Measurements from ENCODE around the gene ZSCAN21. TPM values are rescaled to one million over a fixed set of nuclear protein-coding genes. Genes with fewer than 3 reads are reported as not detected.
"Not testable (repeated sequence)": the region's sequence is repeated elsewhere in the genome, so short reads cannot be mapped to it uniquely, and the experiment has no call there.

ZSCAN21 gene
- total RNA-seq, result 1 to 10 TPM; 6.9 TPM

DNA sequence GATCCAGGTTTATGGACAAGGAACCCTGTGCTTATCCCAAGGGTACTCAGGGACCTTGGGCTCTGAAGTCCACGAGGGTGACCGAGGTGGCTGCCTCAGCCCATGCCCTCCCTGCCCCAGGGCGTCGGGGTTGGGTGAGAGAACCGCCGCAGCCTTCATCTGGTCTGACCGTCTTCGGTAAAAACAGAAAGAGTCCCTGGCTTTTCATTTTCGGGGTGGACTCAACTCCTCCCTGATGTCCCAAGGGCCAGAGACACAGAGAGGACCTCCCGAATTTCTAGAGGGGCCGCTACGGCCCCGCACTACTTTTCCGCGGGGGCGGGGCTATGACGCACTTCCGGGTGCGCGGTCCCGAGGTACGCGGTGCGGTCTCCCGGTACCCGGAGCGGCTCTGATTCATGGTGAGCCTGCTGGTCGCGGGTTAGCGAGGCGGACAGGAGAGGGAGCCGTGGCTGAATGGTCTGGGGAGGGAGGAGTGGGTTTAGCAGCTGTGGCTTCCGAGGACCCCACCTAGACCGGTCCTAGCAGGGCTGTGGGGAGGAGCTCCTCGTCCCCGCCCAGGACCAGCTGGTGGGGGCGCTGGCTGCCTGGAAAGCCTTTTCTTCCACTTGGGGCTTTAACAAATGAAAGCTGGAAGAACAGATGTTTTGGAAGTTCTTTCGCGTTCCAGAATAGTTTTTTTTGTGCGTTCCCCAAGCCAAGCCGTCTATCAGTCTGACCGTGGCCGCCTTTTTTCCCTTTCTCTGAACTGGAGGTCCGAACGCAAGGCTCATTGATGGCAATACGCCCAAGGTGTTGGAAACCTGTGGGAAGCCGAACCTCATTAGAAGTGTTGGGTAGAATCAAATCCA lies at the start of gene ZSCAN21:
Gene ZSCAN21, plus strand, starts transcription at position 334 of the 851 bp plus-strand sequence. CDS start 7,233 bp downstream, outside the sequence.
- CTCF ChIA-PET, result interaction anchor here (0.5 to 4.3 kb wide), 9 partner anchors 21 to 578 kb away, joined by 3 to 17 read pairs (median 4); no protein-coding TSS in a partner anchor
- POLR2A ChIA-PET, result interaction anchor here (0.7 to 2.9 kb wide), 10 partner anchors 17 to 550 kb away, joined by 3 to 14 read pairs (median 4); partner anchors contain the start of genes AP4M1, MCM7, TRIM4 and ZKSCAN1
- Mint-ChIP-seq H3K4me1 (peaks cover 17% of the 10 kb centered on the region), H3K36me3 (ENCODE audit: low read depth) (peaks cover 2% of the 10 kb centered on the region), H3K4me3 (peak within 1 kb of the TSS; percentile 85), H3K27me3 (peaks cover 3% of the 10 kb centered on the region), H3K9me3 (no peaks in the 10 kb centered on the region), H3K27ac (peak within 1 kb of the TSS; percentile 80)
- peak; percentile 81 for DNase-seq

DNA sequence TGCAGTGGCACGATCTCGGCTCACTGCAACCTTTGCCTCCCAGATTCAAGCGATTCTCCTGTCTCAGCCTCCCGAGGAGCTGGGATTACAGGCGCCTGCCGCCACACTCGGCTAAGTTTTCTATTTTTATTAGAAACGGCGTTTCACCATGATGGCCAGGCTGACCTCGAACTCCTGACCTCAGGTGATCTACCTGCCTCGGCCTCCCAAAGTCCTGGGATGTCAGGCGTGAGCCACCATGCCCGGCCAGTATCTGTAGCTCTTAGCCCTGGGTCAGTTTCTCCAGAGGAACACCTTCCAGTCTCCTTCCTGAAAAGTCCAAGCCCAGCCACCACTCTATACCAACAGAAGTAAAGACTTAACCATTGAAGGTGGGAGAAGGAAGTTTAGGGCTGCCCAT lies 49.3 kb upstream of the ZSCAN21 start:
- H3K9me3 Mint-ChIP-seq, result no peaks in the 10 kb centered on the region
- no peak overlapping the region for H3K27ac Mint-ChIP-seq
- peaks cover 4% of the 10 kb centered on the region for H3K27me3 Mint-ChIP-seq
- POLR2A ChIA-PET, result interaction anchor here (0.6 kb wide), 1 partner anchor 15 kb away, joined by 3 read pairs; the partner anchor contains the start of gene ZKSCAN1
- CTCF ChIA-PET, result interaction anchor here (1.3 kb wide), 1 partner anchor 15 kb away, joined by 4 read pairs; the partner anchor contains the start of gene ZKSCAN1
- no peaks in the 10 kb centered on the region for H3K36me3 Mint-ChIP-seq (ENCODE audit: low read depth)
- no peak for DNase-seq
- H3K4me1 Mint-ChIP-seq, result peaks cover 13% of the 10 kb centered on the region
- H3K4me3 Mint-ChIP-seq, result no peak overlapping the region

DNA sequence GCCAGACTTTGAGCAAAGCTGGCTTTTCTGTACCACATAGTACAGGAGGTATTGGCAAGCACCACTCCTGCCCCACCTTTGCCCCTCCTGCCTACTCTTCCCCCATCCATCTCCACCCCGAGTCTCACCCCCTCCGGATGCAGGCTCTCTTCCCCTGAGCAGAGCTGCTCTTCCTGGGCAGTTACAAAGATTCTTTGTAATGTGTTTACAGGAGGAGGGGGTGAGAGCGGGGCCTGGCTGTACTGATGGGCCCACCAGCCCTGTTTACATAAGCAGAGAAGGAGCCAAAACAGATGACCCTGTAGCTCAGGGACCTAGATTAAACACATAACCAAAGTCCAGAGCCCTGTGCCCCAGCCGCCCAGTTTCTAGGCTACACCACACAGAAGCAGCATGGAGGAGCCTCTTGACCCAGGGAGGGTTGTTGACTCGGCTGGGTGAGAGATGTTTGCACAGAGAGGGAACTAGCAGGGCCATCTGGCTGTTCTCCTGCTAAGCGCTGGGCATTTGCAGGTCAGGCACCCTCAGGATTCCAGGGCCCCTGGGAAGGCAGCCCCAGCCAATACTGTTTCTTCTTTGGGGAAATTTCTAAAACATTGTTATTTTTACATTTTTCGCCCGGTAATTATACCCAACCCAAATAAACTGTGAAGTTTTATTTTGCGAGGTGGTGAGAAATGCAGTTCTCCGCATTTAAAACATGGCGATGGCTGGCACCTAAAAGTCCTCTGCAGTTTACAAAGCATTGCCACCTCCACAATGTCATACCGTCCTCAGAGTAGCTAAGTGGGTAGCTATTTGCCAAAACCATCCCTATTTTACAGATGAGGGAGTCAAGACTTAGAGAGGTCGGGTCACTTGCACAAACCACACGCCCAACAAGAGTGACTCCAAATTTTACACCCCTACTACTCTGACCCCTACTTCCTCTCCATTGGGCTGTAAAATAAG lies 45.6 kb upstream of the ZSCAN21 start:
- CTCF ChIA-PET, result interaction anchor here (0.6 kb wide), 2 partner anchors 39 to 82 kb away, joined by 3 read pairs; no protein-coding TSS in a partner anchor
- no peak overlapping the region for H3K27ac Mint-ChIP-seq
- POLR2A ChIA-PET, result interaction anchor here (1.6 kb wide), 1 partner anchor 11 kb away, joined by 7 read pairs; the partner anchor contains the start of gene ZKSCAN1

DNA sequence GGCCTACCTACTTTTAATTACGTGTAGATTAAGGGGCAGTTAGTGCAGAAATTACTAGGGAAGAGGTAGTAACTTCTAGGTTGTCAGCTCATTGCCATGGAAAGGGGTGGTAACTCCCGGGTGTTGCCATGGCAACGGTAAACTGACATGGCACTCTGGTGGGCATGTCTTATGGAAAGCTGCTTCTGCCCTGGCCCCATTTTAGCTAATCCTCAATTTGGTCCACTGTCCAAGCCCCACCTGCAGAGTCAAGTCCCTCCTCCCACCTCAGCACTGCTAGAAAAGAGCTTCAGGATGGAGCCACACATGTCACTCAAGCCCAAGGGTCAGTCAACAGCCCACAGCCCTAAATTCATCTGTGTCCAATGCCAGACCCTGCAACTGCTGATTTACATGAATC lies 41.7 kb upstream of the ZSCAN21 start:
- Mint-ChIP-seq H3K27ac (no peak overlapping the region), H3K4me1 (peaks cover 2% of the 10 kb centered on the region), H3K4me3 (no peak overlapping the region), H3K9me3 (no peaks in the 10 kb centered on the region), H3K36me3 (ENCODE audit: low read depth) (no peaks in the 10 kb centered on the region), H3K27me3 (peaks cover 5% of the 10 kb centered on the region)
- DNase-seq, result no peak
- CTCF ChIA-PET, result interaction anchor here (0.5 to 0.6 kb wide), 2 partner anchors 14 to 1283 kb away, joined by 3 read pairs; no protein-coding TSS in a partner anchor
- POLR2A ChIA-PET, result interaction anchor here (0.6 kb wide), 1 partner anchor 75 kb away, joined by 3 read pairs; no protein-coding TSS in a partner anchor

More for the DNA sequence above, 45.6 kb upstream of the ZSCAN21 start:
- H3K4me3 Mint-ChIP-seq, result no peak overlapping the region
- no peaks in the 10 kb centered on the region for H3K9me3 Mint-ChIP-seq
- peaks cover 5% of the 10 kb centered on the region for H3K27me3 Mint-ChIP-seq
- DNase-seq, result no peak
- no peaks in the 10 kb centered on the region for H3K36me3 Mint-ChIP-seq (ENCODE audit: low read depth)
- H3K4me1 Mint-ChIP-seq, result no peaks in the 10 kb centered on the region

DNA sequence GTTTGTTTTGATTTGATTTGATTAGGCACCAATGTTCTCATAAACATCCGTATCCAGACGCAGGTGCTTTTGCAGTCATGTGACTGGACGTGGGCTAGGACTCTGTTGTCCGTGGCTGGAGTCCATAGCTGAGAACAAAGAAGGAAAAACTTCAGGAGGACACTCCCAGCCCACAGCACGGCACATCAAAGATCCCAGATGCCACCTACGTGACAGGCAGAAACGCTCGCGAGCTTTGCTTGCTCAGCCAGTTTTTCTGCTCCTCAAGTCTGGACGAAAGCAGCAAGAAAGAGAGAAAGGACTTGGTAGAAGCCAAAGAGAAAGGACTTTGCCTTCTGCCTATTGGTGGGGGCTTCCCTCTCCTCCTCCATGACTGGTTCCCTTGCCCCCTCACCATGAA lies 41.0 kb upstream of the ZSCAN21 start:
- ChIA-PET CTCF (interaction anchor here (0.6 kb wide), 1 partner anchor 35 kb away, joined by 4 read pairs; no protein-coding TSS in a partner anchor), POLR2A (no interaction called here)
- no peak overlapping the region for H3K27ac Mint-ChIP-seq
- no peaks in the 10 kb centered on the region for H3K36me3 Mint-ChIP-seq (ENCODE audit: low read depth)
- peaks cover 5% of the 10 kb centered on the region for H3K27me3 Mint-ChIP-seq
- H3K4me1 Mint-ChIP-seq, result peaks cover 7% of the 10 kb centered on the region
- H3K9me3 Mint-ChIP-seq, result no peaks in the 10 kb centered on the region
- DNase-seq, result no peak
- no peak overlapping the region for H3K4me3 Mint-ChIP-seq

DNA sequence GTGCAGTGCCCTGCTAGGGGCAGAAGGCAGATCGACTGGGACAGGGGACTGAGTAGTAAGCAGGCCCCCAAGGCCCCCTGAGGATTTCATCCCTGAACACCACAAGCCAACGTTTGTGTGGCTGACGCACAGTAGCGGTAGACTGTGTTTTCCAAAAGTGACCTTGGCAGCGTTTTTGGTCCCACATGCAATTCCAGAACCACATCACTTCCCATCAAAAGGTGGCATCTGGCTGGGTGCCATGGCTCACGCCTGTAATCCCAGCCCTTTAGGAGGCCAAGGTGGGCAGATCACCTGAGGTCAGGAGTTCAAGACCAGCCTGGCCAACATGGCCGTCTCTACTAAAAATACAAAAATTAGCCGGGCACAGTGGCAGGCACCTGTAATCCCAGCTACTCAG lies 39.6 kb upstream of the ZSCAN21 start:
- H3K36me3 Mint-ChIP-seq (ENCODE audit: low read depth); H3K9me3 Mint-ChIP-seq; H3K4me3 Mint-ChIP-seq; DNase-seq; CTCF ChIA-PET; H3K27me3 Mint-ChIP-seq; POLR2A ChIA-PET; H3K27ac Mint-ChIP-seq: not testable (repeated sequence)
- H3K4me1 Mint-ChIP-seq, result peaks cover 12% of the 10 kb centered on the region

DNA sequence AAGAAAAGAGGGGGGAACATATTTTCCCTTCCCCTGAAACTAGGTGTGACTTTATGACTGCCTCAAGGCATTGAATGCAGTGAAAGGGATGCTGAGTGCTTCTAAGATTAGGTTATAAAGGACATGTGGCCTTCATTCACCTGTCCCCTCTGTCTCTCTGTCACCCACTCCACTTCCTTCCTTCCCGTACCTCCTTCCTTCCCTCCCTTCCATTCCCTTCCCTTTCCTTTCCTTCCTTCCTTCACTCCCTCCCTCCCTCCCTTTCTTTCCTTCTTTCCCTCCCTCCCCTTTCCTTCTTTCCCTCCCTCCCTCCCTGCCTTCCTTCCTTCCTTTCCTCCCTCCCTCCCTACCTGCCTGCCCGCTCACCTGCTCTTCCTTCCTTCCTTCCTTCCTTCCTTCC lies 38.7 kb upstream of the ZSCAN21 start:
- peaks cover under 1% of the 10 kb centered on the region for H3K36me3 Mint-ChIP-seq (ENCODE audit: low read depth)
- H3K27me3 Mint-ChIP-seq, result no peaks in the 10 kb centered on the region
- POLR2A ChIA-PET, result no interaction called here
- H3K4me1 Mint-ChIP-seq, result peaks cover 17% of the 10 kb centered on the region
- no peak overlapping the region for H3K4me3 Mint-ChIP-seq
- no peak overlapping the region for H3K27ac Mint-ChIP-seq
- DNase-seq, result no peak
- CTCF ChIA-PET, result no interaction called here
- H3K9me3 Mint-ChIP-seq, result no peaks in the 10 kb centered on the region

DNA sequence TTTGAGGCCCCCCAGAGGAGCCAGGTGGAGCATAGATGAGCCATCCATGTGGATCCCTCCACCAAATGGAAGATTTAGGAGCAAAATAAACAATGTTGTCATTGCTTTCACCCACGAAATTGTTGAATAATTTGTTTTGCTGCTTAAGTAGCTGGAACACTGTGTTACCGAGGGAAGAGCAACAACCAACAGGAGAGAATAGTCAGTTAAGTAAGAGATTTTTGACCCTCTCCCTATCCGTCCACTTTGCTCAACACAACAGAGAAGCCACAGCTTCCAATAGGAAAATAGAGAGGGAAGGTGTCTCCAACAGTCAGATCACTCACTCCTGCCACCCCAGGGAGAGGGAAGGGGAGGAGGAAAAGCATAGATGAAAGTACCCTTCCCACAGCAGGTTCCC lies 38.1 kb upstream of the ZSCAN21 start:
- no peaks in the 10 kb centered on the region for H3K9me3 Mint-ChIP-seq
- ChIA-PET CTCF (interaction anchor here (1.1 kb wide), 1 partner anchor 42 kb away, joined by 5 read pairs; no protein-coding TSS in a partner anchor), POLR2A (no interaction called here)
- peaks cover 5% of the 10 kb centered on the region for H3K36me3 Mint-ChIP-seq (ENCODE audit: low read depth)
- DNase-seq, result no peak
- H3K27me3 Mint-ChIP-seq, result no peaks in the 10 kb centered on the region
- H3K27ac Mint-ChIP-seq, result no peak overlapping the region
- H3K4me3 Mint-ChIP-seq, result no peak overlapping the region
- H3K4me1 Mint-ChIP-seq, result peaks cover 23% of the 10 kb centered on the region

DNA sequence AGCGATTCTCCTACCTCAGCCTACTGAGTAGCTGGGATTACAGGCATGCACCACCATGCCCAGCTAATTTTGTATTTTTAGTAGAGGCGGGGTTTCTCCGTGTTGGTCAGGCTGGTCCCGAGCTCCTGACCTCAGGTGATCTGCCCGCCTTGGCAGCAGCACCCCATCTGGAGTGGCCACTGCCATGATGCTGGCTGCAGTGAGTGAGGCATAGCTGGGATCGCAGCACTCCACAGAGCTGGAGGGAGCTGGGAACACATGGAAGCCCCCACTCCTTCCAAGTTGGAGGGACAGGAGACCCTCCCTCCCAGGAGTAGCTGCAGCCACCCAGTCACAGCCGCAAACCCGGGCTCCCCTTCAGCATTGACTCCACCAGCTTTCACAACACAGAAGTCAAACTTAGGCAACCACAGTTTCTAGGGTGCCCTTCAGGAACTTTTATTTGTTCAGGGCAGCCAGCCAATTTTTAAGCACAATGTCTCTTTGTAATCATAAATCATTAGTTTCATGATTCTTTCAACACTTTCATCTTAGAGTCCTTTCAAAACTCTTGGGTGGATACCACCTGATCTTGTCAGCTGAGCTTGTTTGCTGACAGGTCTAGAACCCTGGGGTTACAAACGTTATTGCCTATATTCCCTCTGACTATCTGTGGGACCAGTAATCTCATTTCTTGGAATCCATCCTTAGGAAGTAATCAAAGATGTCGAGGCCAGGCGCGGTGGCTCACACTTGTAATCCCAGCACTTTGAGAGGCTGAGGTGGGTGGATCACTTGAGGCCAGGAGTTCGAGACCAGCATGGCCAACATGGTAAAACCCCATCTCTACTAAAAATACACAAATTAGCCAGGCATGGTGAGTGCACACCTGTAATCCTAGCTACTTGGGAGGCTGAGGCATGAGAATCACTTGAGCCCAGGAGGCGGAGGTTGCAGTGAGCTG lies 36.9 kb upstream of the ZSCAN21 start:
- H3K4me3 Mint-ChIP-seq; DNase-seq; H3K36me3 Mint-ChIP-seq (ENCODE audit: low read depth); H3K27me3 Mint-ChIP-seq; H3K9me3 Mint-ChIP-seq: not testable (repeated sequence)
- POLR2A ChIA-PET, result interaction anchor here (1.3 to 1.9 kb wide), 3 partner anchors 15 to 94 kb away, joined by 3 to 14 read pairs (median 3); partner anchors contain the start of gene TRIM4
- Mint-ChIP-seq H3K4me1 (peaks cover 32% of the 10 kb centered on the region), H3K27ac (peak overlapping the region; percentile 48)
- CTCF ChIA-PET, result interaction anchor here (0.6 to 1.1 kb wide), 2 partner anchors 40 to 41 kb away, joined by 3 to 5 read pairs; no protein-coding TSS in a partner anchor

DNA sequence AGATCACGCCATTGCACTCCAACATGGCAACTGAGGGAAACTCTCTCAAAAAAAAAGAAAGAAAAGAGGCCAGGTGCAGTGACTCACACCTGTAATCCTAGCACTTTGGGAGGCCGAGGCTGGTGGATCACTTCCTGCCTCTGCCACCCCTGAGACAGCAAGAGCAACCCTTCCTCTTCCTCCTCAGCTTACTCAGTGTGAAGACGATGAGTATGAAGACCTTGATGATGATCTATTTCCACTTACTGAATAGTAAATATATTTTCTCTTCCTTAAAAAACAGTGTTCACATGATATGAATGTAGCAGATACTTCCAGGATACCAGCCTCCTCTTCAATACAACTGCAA lies 36.3 kb upstream of the ZSCAN21 start:
- peak overlapping the region; percentile 48 for H3K27ac Mint-ChIP-seq

More for the DNA sequence above, 36.3 kb upstream of the ZSCAN21 start:
- POLR2A ChIA-PET, result interaction anchor here (1.3 to 1.9 kb wide), 3 partner anchors 15 to 94 kb away, joined by 3 to 14 read pairs (median 3); partner anchors contain the start of gene TRIM4
- CTCF ChIA-PET, result interaction anchor here (0.6 kb wide), 1 partner anchor 40 kb away, joined by 3 read pairs; no protein-coding TSS in a partner anchor
- Mint-ChIP-seq H3K9me3 (no peaks in the 10 kb centered on the region), H3K4me1 (peaks cover 38% of the 10 kb centered on the region), H3K4me3 (no peak overlapping the region), H3K36me3 (ENCODE audit: low read depth) (peaks cover 8% of the 10 kb centered on the region), H3K27me3 (no peaks in the 10 kb centered on the region)
- DNase-seq, result peak; percentile 34

All from activated CD4-positive, alpha-beta memory T cell treated with anti-CD3 and anti-CD28 coated beads, Interleukin-2, amount 10 ng/mL, durations not matched to agents 7 days and 5 days (primary cell).